Endothelial cell of umbilical vein (primary cell): ENCODE measurements around the gene PRLR.

ENCODE experiments used
- CTCF ChIP-seq, 2 donors: IDR thresholded peaks; 1 replicate in 1 of 2; 2 replicates in 1 of 2; pipeline ENCODE4 v1.5.1; 2011; ENCODE audit warnings: low read length in 2 of 2, mild to moderate bottlenecking in 2 of 2, moderate library complexity in 2 of 2, control low read depth in 1 of 2, inconsistent platforms in 1 of 2, low read depth in 1 of 2; ENCODE audit not compliant: insufficient read depth in 1 of 2; ENCODE audit errors: extremely low read depth in 1 of 2
- EZH2 ChIP-seq: IDR thresholded peaks from 2 replicates; pipeline ENCODE4 v1.6.1; 2012; ENCODE audit warnings: borderline replicate concordance, low read depth, mild to moderate bottlenecking, moderate library complexity, low read length, inconsistent platforms; ENCODE audit not compliant: severe bottlenecking
- MAX ChIP-seq: IDR thresholded peaks from 2 replicates; pipeline ENCODE4 v1.6.1; 2011; ENCODE audit not compliant: insufficient read depth, insufficient read length
- MYC ChIP-seq: IDR thresholded peaks from one replicate; pipeline ENCODE4 v1.6.1; 2011; ENCODE audit warnings: mild to moderate bottlenecking, low read depth, low read length
- POLR2A ChIP-seq: IDR thresholded peaks from 2 replicates; pipeline ENCODE4 v1.6.1; 2012; ENCODE audit warnings: low read depth, mild to moderate bottlenecking, control low read depth, low read length
- POLR2AphosphoS5 ChIP-seq: IDR thresholded peaks from 2 replicates; pipeline ENCODE4 v1.6.1; 2012; ENCODE audit warnings: low read depth, mild to moderate bottlenecking, control low read depth, low read length, moderate library complexity; ENCODE audit not compliant: insufficient read depth

- TF ChIP-seq CTCF (IDR thresholded peaks at IDR 0.05; ENCODE audit: extremely low read depth in 1 of 2, insufficient read depth in 1 of 2, low read depth in 1 of 2, low read length in 2 of 2): no peak
- no peak for TF ChIP-seq POLR2AphosphoS5
- no peak for TF ChIP-seq POLR2A
- TF ChIP-seq MAX: no peak
- no peak for TF ChIP-seq MYC
- no peak for TF ChIP-seq EZH2
Observed at GRCh38 chr5:35160486-35161116, 69.7 kb downstream of the PRLR start.
